Psoas muscle (tissue), 8 donors: ENCODE data around the gene WTAP. TPM values are rescaled to one million over a fixed set of nuclear protein-coding genes. Genes with fewer than 3 reads are reported as not detected.
"Not testable (repeated sequence)": the region's sequence is repeated elsewhere in the genome, so short reads cannot be mapped to it uniquely, and the experiment has no call there.

ENCODE experiments used
- ATAC-seq, 4 donors: fragments of 200-7000 bp; cut with Tn5 transposase; one replicate each; pipeline ENCODE4 v1.9.1; 2020; ENCODE audit warnings: moderate library complexity in 3 of 4, mild to moderate bottlenecking in 2 of 4
- DNase-seq, 2 donors: peaks; one replicate each; pipeline ENCODE4 v3.0.0-alpha.2; 2020
- H3K27ac ChIP-seq: fragments of 200-600 bp; one replicate; pipeline ENCODE4 v1.8.0; 2022
- H3K27me3 ChIP-seq, 3 donors: fragments of 200-600 bp in 1 of 3; one replicate each; pipeline versions ENCODE4 v1.6.1 to v1.8.0; 2013 to 2022; ENCODE audit warnings: low read length in 2 of 3, mild to moderate bottlenecking in 2 of 3, moderate library complexity in 1 of 3; ENCODE audit not compliant: insufficient read depth in 3 of 3
- H3K36me3 ChIP-seq, 2 donors: fragments of 200-600 bp in 1 of 2; one replicate each; pipeline versions ENCODE4 v1.6.1 to v1.8.0; 2013 to 2022; ENCODE audit warnings: low read depth in 1 of 2, mild to moderate bottlenecking in 1 of 2, moderate library complexity in 1 of 2; ENCODE audit not compliant: insufficient read depth in 1 of 2
- H3K4me1 ChIP-seq: fragments of 200-600 bp; one replicate; pipeline ENCODE4 v1.8.0; 2022
- H3K4me3 ChIP-seq: fragments of 200-600 bp; one replicate; pipeline ENCODE4 v1.8.0; 2022; ENCODE audit warnings: mild to moderate bottlenecking
- H3K9me3 ChIP-seq: fragments of 200-600 bp; one replicate; pipeline ENCODE4 v1.8.0; 2022
- WGBS, 3 donors: extraction: QIAGEN DNeasy Blood & Tissue Kit; methylation state at CpG; one replicate each; pipeline versions ENCODE4 v1.1.6 to v1.1.7; 2013; 5-methylcytosine and 5-hydroxymethylcytosine counted together
- intact Hi-C, 2 donors: fragments of 100-400 bp; cut with DNase I; formaldehyde crosslinking; loops; one replicate each; pipeline versions ENCODE4 v1.11.0 to v1.14.2; 2022
- polyA plus RNA-seq, 3 donors: library from polyadenylated mRNA; stranded (reverse); fragments of 200-250 nt; gene quantifications; one replicate each; pipeline ENCODE4 v1.2.3, GENCODE V29; 2013
- total RNA-seq, 4 donors: library from RNA; stranded (reverse); fragmentation: NEBNext Ultra II Directional in 2 of 4; extraction: Animal tissue kit (Norgen Biotek cat#: 25700) in 2 of 4; gene quantifications; one replicate each; pipeline versions ENCODE4 v1.2.1 to v1.2.4, GENCODE V29; 2021 to 2023
- TF ChIP-seq, protein P1 (sequence below): fragments of 200-600 bp; IDR thresholded peaks from one replicate; pipeline ENCODE4 v1.8.0; 2022; ENCODE audit warnings: antibody characterized with exemption
- donor health status: healthy with polysubstance abuse.
- donor health status: DM: no; HTN: no; CAD: no; lungs with moderate emphysema.
- donor health status: Bipolar disorder and iron deficiency.
- donor health status: healthy.
- donor health status: DM: yes; HTN: yes; CAD: no.
- donor health status: DM: no; HTN: no; CAD: no.
- donor health status: DM: no; HTN: no; CAD: no.
- donor health status: DM: yes; HTN: yes; CAD: no.

WTAP gene
- total and polyA plus RNA-seq, 7 donors: 51.8 to 284 (median 131) TPM

DNA sequence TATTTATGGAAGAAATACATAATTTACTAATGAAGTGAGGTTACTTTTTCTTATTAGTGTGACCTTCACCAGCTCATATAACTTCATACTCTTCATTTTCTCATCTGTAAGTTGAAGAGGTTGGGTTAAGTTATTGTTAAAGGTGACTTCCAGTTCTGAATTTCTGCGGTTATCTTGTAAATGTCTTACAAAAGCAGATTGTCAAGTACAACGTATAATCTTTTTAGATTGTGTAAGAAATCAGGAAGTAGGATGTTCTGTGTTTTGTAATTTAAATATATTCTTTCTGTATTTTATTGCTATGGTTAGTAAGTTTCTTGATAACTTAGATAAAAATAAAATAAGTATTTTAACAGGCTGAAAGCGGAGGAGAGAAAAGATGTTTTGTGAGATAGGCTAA lies 12.0 kb downstream of the WTAP start:
- 70 to 80% (median 77%) methylated on average over 3 of the region's 3 CpGs for WGBS, 3 donors
- no peak overlapping the region for H3K4me3 ChIP-seq
- peaks cover 28% of the 10 kb centered on the region for H3K4me1 ChIP-seq
- no peaks in the 10 kb centered on the region for H3K27me3 ChIP-seq
- TF ChIP-seq, protein P1, sequence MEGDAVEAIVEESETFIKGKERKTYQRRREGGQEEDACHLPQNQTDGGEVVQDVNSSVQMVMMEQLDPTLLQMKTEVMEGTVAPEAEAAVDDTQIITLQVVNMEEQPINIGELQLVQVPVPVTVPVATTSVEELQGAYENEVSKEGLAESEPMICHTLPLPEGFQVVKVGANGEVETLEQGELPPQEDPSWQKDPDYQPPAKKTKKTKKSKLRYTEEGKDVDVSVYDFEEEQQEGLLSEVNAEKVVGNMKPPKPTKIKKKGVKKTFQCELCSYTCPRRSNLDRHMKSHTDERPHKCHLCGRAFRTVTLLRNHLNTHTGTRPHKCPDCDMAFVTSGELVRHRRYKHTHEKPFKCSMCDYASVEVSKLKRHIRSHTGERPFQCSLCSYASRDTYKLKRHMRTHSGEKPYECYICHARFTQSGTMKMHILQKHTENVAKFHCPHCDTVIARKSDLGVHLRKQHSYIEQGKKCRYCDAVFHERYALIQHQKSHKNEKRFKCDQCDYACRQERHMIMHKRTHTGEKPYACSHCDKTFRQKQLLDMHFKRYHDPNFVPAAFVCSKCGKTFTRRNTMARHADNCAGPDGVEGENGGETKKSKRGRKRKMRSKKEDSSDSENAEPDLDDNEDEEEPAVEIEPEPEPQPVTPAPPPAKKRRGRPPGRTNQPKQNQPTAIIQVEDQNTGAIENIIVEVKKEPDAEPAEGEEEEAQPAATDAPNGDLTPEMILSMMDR: no peak
- H3K36me3 ChIP-seq: peaks cover 4 to 75% of the 10 kb centered on the region in 2 donors
- DNase-seq: no peak
- intact Hi-C loops: no loop called here
- H3K9me3 ChIP-seq: no peaks in the 10 kb centered on the region
- ATAC-seq: no peak
- no peak overlapping the region for H3K27ac ChIP-seq

DNA sequence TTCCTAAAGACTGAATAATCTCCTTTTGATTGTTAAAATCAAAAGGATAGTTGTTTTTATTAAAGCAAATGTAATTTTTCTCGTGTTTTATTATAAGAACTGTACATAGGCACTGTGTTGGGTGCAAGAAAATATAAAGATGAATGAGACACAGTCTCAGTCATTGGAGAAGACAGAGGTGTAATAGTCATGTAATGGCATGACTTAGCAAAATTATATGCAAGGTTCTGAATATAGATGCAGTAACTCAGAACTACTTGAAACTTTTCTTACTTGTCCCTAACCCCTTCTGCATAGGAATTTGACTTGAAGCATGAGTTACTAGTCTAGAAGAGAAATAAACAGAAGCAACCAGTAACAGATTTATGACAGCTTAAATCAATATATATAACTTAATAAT lies 14.9 kb downstream of the WTAP start:
- TF ChIP-seq, protein P1: no peak
- Histone ChIP-seq H3K27me3 (no peaks in the 10 kb centered on the region), H3K36me3 (peaks cover 18 to 98% of the 10 kb centered on the region in 2 donors), H3K9me3 (no peaks in the 10 kb centered on the region), H3K27ac (peak overlapping the region; percentile 56), H3K4me1 (peaks cover 13% of the 10 kb centered on the region), H3K4me3 (no peak overlapping the region)
- intact Hi-C loops: loop anchor here in 1 of 2 donors (5.0 kb wide), 2 partner anchors 40 to 60 kb away; no protein-coding TSS in a partner anchor
- ATAC-seq (peak in 2 of 4 donors; percentile 56 to 60), DNase-seq (no peak)
- WGBS, 3 donors: 88 to 94% (median 94%) methylated on average over 1 of the region's 1 CpG

DNA sequence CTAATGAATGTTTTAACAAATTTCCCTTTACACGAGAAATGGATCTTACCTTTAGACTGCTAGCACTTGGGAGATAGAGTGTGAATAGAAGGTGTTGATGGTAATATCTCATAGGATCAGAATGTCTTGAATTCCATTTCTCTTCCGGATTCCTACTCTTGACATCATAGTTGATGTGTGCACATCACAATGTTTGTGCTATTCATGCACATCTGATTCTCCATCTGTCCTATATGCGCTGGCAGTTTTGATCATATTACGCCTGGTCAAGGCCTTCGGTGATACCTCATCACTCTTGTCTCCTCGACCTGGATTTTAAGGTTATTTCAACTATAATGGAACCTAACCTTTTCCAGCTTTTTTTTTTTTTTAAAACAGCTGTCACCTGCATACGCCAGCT lies 17.8 kb downstream of the WTAP start:
- H3K4me3 ChIP-seq: no peak overlapping the region
- peaks cover 18 to 99% of the 10 kb centered on the region in 2 donors for H3K36me3 ChIP-seq
- H3K27me3 ChIP-seq: no peaks in the 10 kb centered on the region
- WGBS, 3 donors: 72 to 80% (median 78%) methylated on average over 7 of the region's 7 CpGs
- TF ChIP-seq, protein P1: no peak
- no peak for DNase-seq
- H3K4me1 ChIP-seq: peaks cover 5% of the 10 kb centered on the region
- intact Hi-C loops: loop anchor here in 1 of 2 donors (5.0 kb wide), 1 partner anchor 42 kb away; the partner anchor contains the start of gene TCP1
- no peak overlapping the region for H3K27ac ChIP-seq
- ATAC-seq: no peak
- no peaks in the 10 kb centered on the region for H3K9me3 ChIP-seq

DNA sequence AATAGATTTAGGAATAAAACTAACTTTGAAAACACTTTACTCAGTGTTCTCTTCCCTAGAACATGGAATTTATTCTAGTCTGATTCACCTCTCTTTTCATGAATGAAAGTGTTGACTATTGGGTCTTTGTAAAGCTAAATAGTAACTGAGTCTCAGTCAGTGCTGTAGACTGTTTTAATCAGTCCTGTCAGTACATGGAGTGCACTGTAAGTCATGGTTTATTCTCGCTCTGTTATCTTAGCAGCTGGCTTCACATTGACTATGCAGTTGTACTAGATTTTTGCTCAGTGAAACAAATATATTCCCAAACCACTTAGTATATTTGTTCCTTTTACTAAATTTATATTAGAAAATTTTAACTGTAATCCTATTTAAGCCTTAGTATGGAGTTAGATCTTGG lies 19.5 kb downstream of the WTAP start:
- peaks cover 18 to 100% of the 10 kb centered on the region in 2 donors for H3K36me3 ChIP-seq
- H3K9me3 ChIP-seq: no peaks in the 10 kb centered on the region
- DNase-seq (no peak), ATAC-seq (no peak)
- TF ChIP-seq, protein P1: no peak
- no peak overlapping the region for H3K4me3 ChIP-seq
- H3K4me1 ChIP-seq: peaks cover 5% of the 10 kb centered on the region
- intact Hi-C loops: loop anchor here in 1 of 2 donors (5.0 kb wide), 1 partner anchor 41 kb away; the partner anchor contains the start of gene TCP1
- no peaks in the 10 kb centered on the region for H3K27me3 ChIP-seq
- WGBS, 3 donors: 80 to 92% (median 89%) methylated on average over 1 of the region's 1 CpG
- H3K27ac ChIP-seq: no peak overlapping the region

DNA sequence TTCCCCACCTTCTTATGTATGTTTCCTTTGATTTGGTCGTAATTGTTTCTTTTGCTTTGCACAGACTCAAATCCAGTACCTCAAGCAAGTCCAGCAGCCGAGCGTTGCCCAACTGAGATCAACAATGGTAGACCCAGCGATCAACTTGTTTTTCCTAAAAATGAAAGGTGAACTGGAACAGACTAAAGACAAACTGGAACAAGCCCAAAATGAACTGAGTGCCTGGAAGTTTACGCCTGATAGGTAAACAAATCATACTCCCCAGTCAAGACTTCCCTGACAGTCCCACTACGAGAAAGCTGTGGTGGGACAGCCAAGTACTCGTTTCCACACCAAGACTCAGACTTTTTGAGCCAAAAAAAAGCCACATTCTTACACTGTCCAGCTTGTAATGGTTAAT lies 20.8 kb downstream of the WTAP start:
- not testable (repeated sequence) for H3K27ac ChIP-seq, H3K4me3 ChIP-seq, ATAC-seq, DNase-seq, H3K9me3 ChIP-seq, H3K4me1 ChIP-seq, H3K27me3 ChIP-seq
- WGBS, 3 donors: 80 to 89% (median 87%) methylated on average over 6 to 7 of the region's 7 CpGs
- intact Hi-C loops: loop anchor here in 1 of 2 donors (5.0 kb wide), 1 partner anchor 39 kb away; the partner anchor contains the start of gene TCP1
- peaks cover 18 to 98% of the 10 kb centered on the region in 2 donors for H3K36me3 ChIP-seq
